ENCODE measurements around the gene CMBL.
"Not testable (repeated sequence)": the region's sequence is repeated elsewhere in the genome, so short reads cannot be mapped to it uniquely, and the experiment has no call there.

The CMBL gene

DNA sequence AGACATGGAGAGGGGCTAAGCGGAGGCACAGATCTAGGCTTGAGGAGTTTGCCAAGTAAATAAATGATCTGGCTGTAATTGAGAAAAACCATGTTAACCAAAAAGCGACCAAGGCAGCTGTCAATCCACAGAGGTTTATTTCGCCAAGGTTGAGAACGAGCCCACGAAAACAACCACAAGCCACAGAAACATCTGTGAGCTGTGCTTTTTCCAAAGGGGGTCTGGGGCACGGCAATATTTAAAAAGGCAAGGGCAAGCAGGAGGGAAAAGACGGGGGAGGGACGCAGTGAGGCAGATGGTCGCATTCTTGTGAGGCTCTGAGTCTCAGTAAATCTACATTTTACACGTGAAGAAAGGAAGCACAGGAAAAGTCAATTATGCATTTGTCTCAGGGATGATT lies 32.2 kb downstream of the CMBL start:
- ChIA-PET POLR2A (no interaction called here), CTCF (interaction anchor here (1.3 kb wide), 1 partner anchor 9 kb away, joined by 3 read pairs; no protein-coding TSS in a partner anchor)
- DNase-seq (ENCODE audit: extremely low spot score), result no peak
- no peak for TF ChIP-seq SP1 (IDR thresholded peaks at IDR 0.05)
- TF ChIP-seq LEF1 (IDR thresholded peaks at IDR 0.05; ENCODE audit: borderline replicate concordance), result no peak
- TF ChIP-seq NFRKB (IDR thresholded peaks at IDR 0.05), result no peak
- TF ChIP-seq ELF4 (IDR thresholded peaks at IDR 0.05), result no peak
- TF ChIP-seq TARDBP (IDR thresholded peaks at IDR 0.05), result no peak
- TF ChIP-seq, protein P1, sequence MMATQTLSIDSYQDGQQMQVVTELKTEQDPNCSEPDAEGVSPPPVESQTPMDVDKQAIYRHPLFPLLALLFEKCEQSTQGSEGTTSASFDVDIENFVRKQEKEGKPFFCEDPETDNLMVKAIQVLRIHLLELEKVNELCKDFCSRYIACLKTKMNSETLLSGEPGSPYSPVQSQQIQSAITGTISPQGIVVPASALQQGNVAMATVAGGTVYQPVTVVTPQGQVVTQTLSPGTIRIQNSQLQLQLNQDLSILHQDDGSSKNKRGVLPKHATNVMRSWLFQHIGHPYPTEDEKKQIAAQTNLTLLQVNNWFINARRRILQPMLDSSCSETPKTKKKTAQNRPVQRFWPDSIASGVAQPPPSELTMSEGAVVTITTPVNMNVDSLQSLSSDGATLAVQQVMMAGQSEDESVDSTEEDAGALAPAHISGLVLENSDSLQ (IDR thresholded peaks at IDR 0.05), result no peak
- no peak for TF ChIP-seq CTBP1 (IDR thresholded peaks at IDR 0.05; ENCODE audit: borderline replicate concordance)
- TF ChIP-seq BHLHE40 (IDR thresholded peaks at IDR 0.05; ENCODE audit: borderline replicate concordance), result no peak
- no peak for TF ChIP-seq L3MBTL2 (conservative IDR thresholded peaks at IDR 0.05)
- no peak for TF ChIP-seq FOXA1 (IDR thresholded peaks at IDR 0.05)

DNA sequence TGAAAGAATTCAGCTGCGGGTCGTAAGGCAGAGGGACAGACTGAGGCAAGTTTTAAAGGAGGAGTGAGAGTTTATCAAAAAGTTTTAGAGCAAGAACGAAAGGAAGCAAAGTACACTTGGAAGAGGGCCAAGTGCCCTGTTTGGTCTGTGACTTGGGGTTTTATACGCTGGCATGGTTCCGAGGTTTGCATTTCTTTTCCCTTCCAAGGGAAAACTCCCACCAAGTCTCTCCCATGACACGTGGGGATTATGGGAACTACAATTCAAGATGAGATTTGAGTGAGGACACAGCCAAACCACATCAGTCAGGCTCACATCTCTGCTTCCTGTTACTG lies 34.9 kb downstream of the CMBL start:
- DNase-seq (ENCODE audit: extremely low spot score); POLR2A ChIA-PET; CTCF ChIA-PET: not testable (repeated sequence)

DNA sequence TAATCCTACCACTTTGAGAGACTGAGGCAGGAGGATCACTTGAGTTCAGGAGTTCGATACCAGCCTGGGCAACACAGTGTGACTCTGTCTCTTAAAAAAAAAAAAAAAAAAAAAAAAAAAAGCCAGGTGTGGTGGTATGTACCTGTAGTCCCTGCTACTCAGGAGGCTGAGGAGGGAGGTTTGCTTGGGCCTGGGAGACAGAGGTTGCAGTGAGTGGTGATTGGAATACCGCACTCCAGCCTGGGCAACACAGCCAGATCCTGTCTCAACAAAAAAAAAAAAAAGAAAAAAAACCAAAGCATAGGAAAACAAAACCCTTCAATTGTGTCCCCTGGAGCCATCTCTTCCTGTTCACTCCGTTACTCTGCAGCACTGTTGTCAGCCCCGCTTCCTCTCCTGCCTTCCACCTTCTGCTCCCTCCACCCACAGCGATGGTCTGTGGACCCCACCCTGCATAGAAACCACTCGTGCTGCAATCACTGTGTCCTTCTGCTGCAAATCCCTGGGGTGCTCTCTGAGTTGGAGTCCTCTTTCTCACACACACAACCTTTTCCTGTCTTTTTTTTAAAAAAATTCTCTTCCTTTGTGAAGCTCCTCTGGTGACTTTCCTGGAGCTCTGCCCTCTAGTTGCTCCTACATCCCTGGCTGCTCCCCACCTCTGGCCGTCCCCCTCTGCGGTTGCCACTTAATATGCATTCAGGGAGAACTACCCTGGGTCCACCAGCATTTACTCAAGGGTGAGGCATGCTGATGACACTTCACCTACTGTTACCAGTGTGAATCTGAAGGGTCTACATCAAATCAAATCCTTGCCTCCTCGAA lies 35.4 kb downstream of the CMBL start:
- POLR2A ChIA-PET, result no interaction called here
- CTCF ChIA-PET, result no interaction called here
- TF ChIP-seq L3MBTL2 (conservative IDR thresholded peaks at IDR 0.05) (no peak), LEF1 (IDR thresholded peaks at IDR 0.05; ENCODE audit: borderline replicate concordance) (no peak), FOXM1 (IDR thresholded peaks at IDR 0.05; ENCODE audit: borderline replicate concordance) (no peak), FOXA1 (IDR thresholded peaks at IDR 0.05) (no peak), ZNF384 (IDR thresholded peaks at IDR 0.05) (0 out of 2 replicates have a peak, but pooled peaks have one; percentile 33)
- no peak for DNase-seq (ENCODE audit: extremely low spot score)

DNA sequence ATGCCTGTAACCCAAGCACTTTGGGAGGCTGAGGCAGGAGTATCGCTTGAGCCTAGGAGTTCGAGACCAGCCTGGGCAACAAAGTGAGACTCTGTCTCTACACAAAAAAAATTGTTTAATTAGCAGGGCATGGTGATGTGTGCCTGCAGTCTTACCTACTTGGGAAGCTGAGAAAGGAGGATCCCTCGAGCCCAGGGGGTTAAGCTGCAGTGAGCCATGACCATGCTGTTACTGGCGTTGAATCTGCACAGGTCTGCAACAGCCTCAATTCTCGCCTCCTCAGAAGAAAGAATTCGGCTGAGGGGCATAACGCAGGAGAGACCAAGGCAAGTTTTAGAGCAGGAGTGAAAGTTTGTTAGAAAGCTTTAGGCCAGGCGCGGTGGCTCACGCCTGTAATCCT lies 39.6 kb downstream of the CMBL start:
- ChIA-PET POLR2A (no interaction called here), CTCF (no interaction called here)
- DNase-seq (ENCODE audit: extremely low spot score), result no peak
- TF ChIP-seq SUZ12 (IDR thresholded peaks at IDR 0.05), result no peak
- TF ChIP-seq NFRKB (IDR thresholded peaks at IDR 0.05), result no peak
- TF ChIP-seq FOXA1 (IDR thresholded peaks at IDR 0.05), result no peak
- no peak for TF ChIP-seq TARDBP (IDR thresholded peaks at IDR 0.05)
- TF ChIP-seq ARNT (IDR thresholded peaks at IDR 0.05), result no peak
- TF ChIP-seq BHLHE40 (IDR thresholded peaks at IDR 0.05; ENCODE audit: borderline replicate concordance), result no peak
- no peak for TF ChIP-seq ELF4 (IDR thresholded peaks at IDR 0.05)
- no peak for TF ChIP-seq HDGF (IDR thresholded peaks at IDR 0.05; ENCODE audit: borderline replicate concordance)
- TF ChIP-seq L3MBTL2 (conservative IDR thresholded peaks at IDR 0.05), result no peak
- no peak for TF ChIP-seq FOXK2 (IDR thresholded peaks at IDR 0.05)
- TF ChIP-seq SP1 (IDR thresholded peaks at IDR 0.05), result no peak
- TF ChIP-seq ZNF384 (IDR thresholded peaks at IDR 0.05), result no peak
- TF ChIP-seq, protein P1 (IDR thresholded peaks at IDR 0.05), result no peak
- no peak for TF ChIP-seq FOXM1 (IDR thresholded peaks at IDR 0.05; ENCODE audit: borderline replicate concordance)
- no peak for TF ChIP-seq LEF1 (IDR thresholded peaks at IDR 0.05; ENCODE audit: borderline replicate concordance)
- TF ChIP-seq CTBP1 (IDR thresholded peaks at IDR 0.05; ENCODE audit: borderline replicate concordance), result no peak

DNA sequence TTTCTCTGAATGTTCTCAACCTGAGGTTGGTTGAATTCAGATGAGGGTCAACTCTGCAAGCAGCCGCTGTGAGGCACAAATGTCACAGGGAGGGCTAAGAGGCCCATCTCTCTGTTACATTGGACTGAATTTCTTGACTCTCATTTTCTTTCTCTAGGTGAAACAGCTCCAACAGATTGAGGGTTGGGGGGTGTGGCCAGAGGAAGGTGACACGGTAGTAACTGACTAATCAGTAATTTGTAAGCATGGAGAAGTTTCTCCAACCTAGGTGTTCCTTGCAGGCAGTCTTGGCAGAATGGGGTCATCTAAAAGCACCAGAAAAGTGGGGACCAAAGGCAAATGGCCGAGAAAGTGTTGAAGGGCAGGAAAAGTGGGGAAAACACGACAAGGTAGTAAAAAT lies 40.9 kb downstream of the CMBL start:
- no peak for DNase-seq (ENCODE audit: extremely low spot score)
- ChIA-PET CTCF (no interaction called here), POLR2A (no interaction called here)
- TF ChIP-seq ELF4 (IDR thresholded peaks at IDR 0.05) (no peak), NFRKB (IDR thresholded peaks at IDR 0.05) (no peak), TARDBP (IDR thresholded peaks at IDR 0.05) (no peak), L3MBTL2 (conservative IDR thresholded peaks at IDR 0.05) (no peak), CTBP1 (IDR thresholded peaks at IDR 0.05; ENCODE audit: borderline replicate concordance) (no peak), FOXM1 (IDR thresholded peaks at IDR 0.05; ENCODE audit: borderline replicate concordance) (no peak), FOXK2 (IDR thresholded peaks at IDR 0.05) (no peak), ARNT (IDR thresholded peaks at IDR 0.05) (no peak), SUZ12 (IDR thresholded peaks at IDR 0.05) (no peak), ZNF384 (IDR thresholded peaks at IDR 0.05) (no peak), BHLHE40 (IDR thresholded peaks at IDR 0.05; ENCODE audit: borderline replicate concordance) (no peak), LEF1 (IDR thresholded peaks at IDR 0.05; ENCODE audit: borderline replicate concordance) (no peak), SP1 (IDR thresholded peaks at IDR 0.05) (no peak), HDGF (IDR thresholded peaks at IDR 0.05; ENCODE audit: borderline replicate concordance) (no peak), FOXA1 (IDR thresholded peaks at IDR 0.05) (no peak)
- TF ChIP-seq, protein P1 (IDR thresholded peaks at IDR 0.05), result no peak

DNA sequence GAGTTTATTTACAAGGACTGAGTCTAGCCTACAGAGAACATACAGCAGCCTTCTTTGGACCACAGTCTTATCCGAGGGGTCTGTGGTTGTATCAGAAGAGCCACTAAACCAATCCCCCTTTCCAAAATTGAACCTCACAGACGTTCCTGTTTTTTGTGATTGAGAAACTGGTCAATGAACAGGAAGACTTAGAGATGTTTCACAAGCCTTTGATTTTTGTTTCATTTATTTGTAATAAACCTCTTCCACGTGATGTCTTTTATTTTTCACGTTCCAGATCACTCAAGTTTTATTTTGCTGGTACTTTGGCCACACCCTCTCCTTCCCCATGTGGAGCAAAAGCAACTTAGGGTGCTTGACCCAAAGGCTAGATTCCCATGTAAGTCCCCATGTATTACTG lies 41.6 kb downstream of the CMBL start:
- CTCF ChIA-PET, result no interaction called here
- no peak for TF ChIP-seq CTBP1 (IDR thresholded peaks at IDR 0.05; ENCODE audit: borderline replicate concordance)
- TF ChIP-seq L3MBTL2 (conservative IDR thresholded peaks at IDR 0.05), result no peak
- TF ChIP-seq ARNT (IDR thresholded peaks at IDR 0.05), result no peak
- no peak for TF ChIP-seq SP1 (IDR thresholded peaks at IDR 0.05)
- TF ChIP-seq ZNF384 (IDR thresholded peaks at IDR 0.05), result no peak
- TF ChIP-seq HDGF (IDR thresholded peaks at IDR 0.05; ENCODE audit: borderline replicate concordance), result no peak
- TF ChIP-seq FOXA1 (IDR thresholded peaks at IDR 0.05), result no peak
- TF ChIP-seq FOXM1 (IDR thresholded peaks at IDR 0.05; ENCODE audit: borderline replicate concordance), result no peak
- TF ChIP-seq SUZ12 (IDR thresholded peaks at IDR 0.05), result no peak

More for the DNA sequence above, 41.6 kb downstream of the CMBL start:
- no peak for DNase-seq (ENCODE audit: extremely low spot score)
- POLR2A ChIA-PET, result interaction anchor here (1.7 kb wide), 1 partner anchor 87 kb away, joined by 5 read pairs; the partner anchor contains the start of gene MARCHF6

Data from HEK293T (cell line).